HCT116 (cell line): Measurements from ENCODE around the gene LIMK2. TPM values are rescaled to one million over a fixed set of nuclear protein-coding genes. Genes with fewer than 3 reads are reported as not detected.

Source experiments
- ATAC-seq: fragments of 200-7000 bp; cut with Tn5 transposase; 2 replicates; pipeline ENCODE4 v1.9.1; 2020; ENCODE audit warnings: mild to moderate bottlenecking, moderate library complexity
- BruUV-seq: library from RNA; stranded (reverse); fragments of 400-500 nt; replicated peaks from 2 replicates; lab custom pipeline; 2021; lab: Mats Ljungman, UMichigan
- CTCF ChIA-PET: fragments of 300-600 bp; sonication (Branson Sonifier 250); formaldehyde crosslinking; loops from one replicate; lab custom pipeline; 2021; ENCODE audit warnings: antibody characterized with exemption; lab: Charles Lee
- POLR2A ChIA-PET: fragments of 300-600, 350-600 bp; sonication (Branson Sonifier 250); formaldehyde crosslinking; loops from one replicate; lab custom pipeline; 2021; ENCODE audit warnings: antibody characterized with exemption; lab: Charles Lee
- RAD21 ChIA-PET, 2 experiments: fragments of 300-600 bp; sonication (Branson Sonifier 250); formaldehyde crosslinking; loops; one replicate each; lab custom pipeline; 2023; ENCODE audit warnings: low total read pairs in 2 of 2; ENCODE audit not compliant: uncharacterized antibody in 2 of 2, unreplicated experiment in 2 of 2, low non-redundant PET in 1 of 2; lab: Charles Lee
- DNase-seq: peaks from one replicate; pipeline ENCODE4 v3.0.0-alpha.2; 2010; ENCODE audit warnings: low read depth, low spot score
- H2AFZ ChIP-seq: fragments of 200-600 bp; shearing (Covaris generic), sonication (generic); 2 replicates; pipeline ENCODE4 v1.6.1; 2017; ENCODE audit warnings: low read depth, mixed run types, mixed read lengths, antibody characterized with exemption, low read length; ENCODE audit not compliant: poor library complexity, severe bottlenecking
- H3K27ac ChIP-seq: 2 replicates; pipeline ENCODE4 v1.5.1; 2012; ENCODE audit warnings: low read depth, low read length
- H3K27me3 ChIP-seq: fragments of 200-600 bp; sonication (generic); 2 replicates; pipeline ENCODE4 v1.6.1; 2016; ENCODE audit warnings: mixed run types, low read length, mixed read lengths; ENCODE audit not compliant: insufficient read depth
- H3K36me3 ChIP-seq, 2 experiments: fragments of 200-500 bp in 1 of 2; fragments of 200-600 bp in 1 of 2; sonication (Bioruptor generic) in 1 of 2; sonication (generic) in 1 of 2; 2 replicates each; pipeline versions ENCODE4 v1.5.1 to v1.6.1; 2014 to 2016; ENCODE audit warnings: low read length in 2 of 2, inconsistent platforms in 1 of 2, mixed read lengths in 1 of 2, mixed run types in 1 of 2; ENCODE audit not compliant: insufficient read depth in 2 of 2, control insufficient read depth in 1 of 2
- H3K4me1 ChIP-seq, 2 experiments: fragments of 200-600 bp in 1 of 2; sonication (generic) in 1 of 2; 2 replicates each; pipeline versions ENCODE4 v1.5.1 to v1.6.1; 2012 to 2017; ENCODE audit warnings: low read length in 2 of 2, inconsistent platforms in 1 of 2, mild to moderate bottlenecking in 1 of 2, mixed read lengths in 1 of 2, mixed run types in 1 of 2, moderate library complexity in 1 of 2; ENCODE audit not compliant: insufficient read depth in 2 of 2, control insufficient read depth in 1 of 2
- H3K4me2 ChIP-seq: fragments of 200-600 bp; sonication (generic); 2 replicates; pipeline ENCODE4 v1.6.1; 2017; ENCODE audit warnings: mixed run types, low read length, mixed read lengths
- H3K4me3 ChIP-seq, 2 experiments: fragments of 200-600 bp in 1 of 2; sonication (generic) in 1 of 2; replicated peaks in 1 of 2; 2 replicates each; pipeline ENCODE4 v1.5.1; 2011 to 2016; ENCODE audit warnings: low read length in 2 of 2, control low read depth in 1 of 2, low read depth in 1 of 2, mild to moderate bottlenecking in 1 of 2, mixed read lengths in 1 of 2, mixed run types in 1 of 2
- H3K79me2 ChIP-seq: fragments of 200-600 bp; sonication (generic); 2 replicates; pipeline ENCODE4 v1.6.1; 2017; ENCODE audit warnings: mild to moderate bottlenecking, mixed run types, low read length, moderate library complexity, mixed read lengths; ENCODE audit not compliant: insufficient read depth
- H3K9ac ChIP-seq: fragments of 200-600 bp; sonication (generic); 2 replicates; pipeline ENCODE4 v1.6.1; 2016; ENCODE audit warnings: low read length, mixed read lengths
- H3K9me2 ChIP-seq: fragments of 200-600 bp; sonication (generic), shearing (Covaris generic); 2 replicates; pipeline ENCODE4 v1.6.1; 2017; ENCODE audit warnings: mixed run types, mild to moderate bottlenecking, moderate library complexity; ENCODE audit not compliant: insufficient read depth
- H3K9me3 ChIP-seq, 2 experiments: fragments of 200-500 bp in 1 of 2; fragments of 200-600 bp in 1 of 2; sonication (Bioruptor generic) in 1 of 2; sonication (generic) in 1 of 2; 2 replicates each; pipeline ENCODE4 v1.6.1; 2014 to 2017; ENCODE audit warnings: low read length in 2 of 2, mixed read lengths in 2 of 2, inconsistent platforms in 1 of 2, low read depth in 1 of 2, mild to moderate bottlenecking in 1 of 2, mixed run types in 1 of 2, moderate library complexity in 1 of 2; ENCODE audit not compliant: control insufficient read depth in 1 of 2, insufficient read depth in 1 of 2
- H4K20me1 ChIP-seq: fragments of 200-600 bp; sonication (generic), shearing (Covaris generic); 2 replicates; pipeline ENCODE4 v1.6.1; 2017; ENCODE audit warnings: mixed run types, mild to moderate bottlenecking, moderate library complexity; ENCODE audit not compliant: insufficient read depth
- CBX3 ChIP-seq: IDR thresholded peaks from 2 replicates; pipeline ENCODE4 v1.6.1; 2012; ENCODE audit warnings: low read depth
- CTCF ChIP-seq, 3 experiments: fragments of 200-600 bp in 1 of 3; sonication (generic) in 1 of 3; IDR thresholded peaks in 2 of 3; conservative IDR thresholded peaks in 1 of 3; 2 replicates each; pipeline ENCODE4 v1.5.1; 2012 to 2017; ENCODE audit warnings: low read depth in 2 of 3, low read length in 2 of 3, antibody characterized with exemption in 1 of 3, borderline replicate concordance in 1 of 3, control low read depth in 1 of 3, mild to moderate bottlenecking in 1 of 3, mixed read lengths in 1 of 3, mixed run types in 1 of 3, moderate library complexity in 1 of 3; ENCODE audit not compliant: insufficient read depth in 1 of 3
- EGR1 ChIP-seq: IDR thresholded peaks from 2 replicates; pipeline ENCODE4 v1.6.1; 2012; ENCODE audit warnings: low read depth
- ELF1 ChIP-seq: IDR thresholded peaks from 2 replicates; pipeline ENCODE4 v1.6.1; 2012; ENCODE audit warnings: low read depth, borderline replicate concordance
- EZH2phosphoT487 ChIP-seq: fragments of 200-600 bp; IDR thresholded peaks from 2 replicates; pipeline ENCODE4 v1.6.1; 2018; ENCODE audit warnings: antibody characterized with exemption, borderline replicate concordance
- FOSL1 ChIP-seq: IDR thresholded peaks from 2 replicates; pipeline ENCODE4 v1.6.1; 2012; ENCODE audit warnings: low read depth
- JUND ChIP-seq: IDR thresholded peaks from 2 replicates; pipeline ENCODE4 v1.6.1; 2012
- POLR2A ChIP-seq: IDR thresholded peaks from 2 replicates; pipeline ENCODE4 v1.7.0; 2011; ENCODE audit warnings: borderline replicate concordance; ENCODE audit not compliant: insufficient read depth, insufficient read length; ENCODE audit errors: extremely low read depth
- POLR2AphosphoS5 ChIP-seq: IDR thresholded peaks from 2 replicates; pipeline ENCODE4 v1.6.1; 2011; ENCODE audit warnings: mild to moderate bottlenecking, low read depth, low read length, moderate library complexity
- RAD21 ChIP-seq: IDR thresholded peaks from 2 replicates; pipeline ENCODE4 v1.6.1; 2012; ENCODE audit warnings: low read depth, mild to moderate bottlenecking
- REST ChIP-seq: IDR thresholded peaks from 2 replicates; pipeline ENCODE4 v1.6.1; 2012; ENCODE audit warnings: low read depth
- SP1 ChIP-seq: IDR thresholded peaks from 2 replicates; pipeline ENCODE4 v1.6.1; 2012; ENCODE audit warnings: low read depth
- TCF7L2 ChIP-seq: IDR thresholded peaks from 2 replicates; pipeline ENCODE4 v1.7.0; 2011; ENCODE audit warnings: borderline replicate concordance, inconsistent platforms; ENCODE audit not compliant: insufficient read depth, insufficient read length; ENCODE audit errors: extremely low read depth
- YY1 ChIP-seq: IDR thresholded peaks from 2 replicates; pipeline ENCODE4 v1.6.1; 2011; ENCODE audit warnings: low read length, low read depth, moderate library complexity, mild to moderate bottlenecking; ENCODE audit not compliant: insufficient replicate concordance; ENCODE audit errors: extremely low read depth
- ZNF274 ChIP-seq: fragments of 200-500 bp; sonication (Bioruptor generic); IDR thresholded peaks from 2 replicates; pipeline ENCODE4 v1.6.1; 2014; ENCODE audit warnings: mild to moderate bottlenecking, low read depth, low read length, inconsistent platforms
- intact Hi-C: fragments of 100-400 bp; cut with micrococcal nuclease; formaldehyde crosslinking; loops from 2 replicates; pipeline ENCODE4 v1.10.0; 2022
- total RNA-seq: library from RNA; stranded (reverse); gene quantifications from one replicate; pipeline ENCODE4 v1.2.1, GENCODE V29; 2021; ENCODE audit not compliant: unreplicated experiment
- TF ChIP-seq, protein P1 (sequence below): IDR thresholded peaks from 2 replicates; pipeline ENCODE4 v1.6.1; 2012

LIMK2 gene
- total RNA-seq, 1 experiment from 2014 or later = 21.9 TPM

DNA sequence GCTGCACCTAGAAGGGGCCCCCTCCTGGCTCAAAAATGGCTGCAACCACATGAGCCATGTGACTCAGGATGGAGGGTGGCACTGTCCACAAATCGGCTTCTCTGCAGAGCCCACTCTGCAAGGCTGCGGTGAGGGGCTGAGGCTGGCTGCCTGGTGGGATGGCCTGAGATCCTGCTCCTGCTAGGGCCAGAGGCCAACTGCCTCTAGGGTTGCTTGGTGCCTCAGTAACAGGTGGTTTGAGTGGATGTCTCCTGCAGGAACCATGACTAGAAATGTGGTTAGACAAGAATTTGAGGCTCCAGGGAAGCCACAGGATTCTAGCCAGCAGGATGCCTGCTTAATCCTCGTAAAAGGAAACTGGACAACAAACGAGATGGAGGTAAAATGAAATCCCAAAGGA is 116.9 kb downstream of the LIMK2 start:
- Histone ChIP-seq H3K4me3 (no peak overlapping the region), H3K79me2 (no peaks in the 10 kb centered on the region)
- TF ChIP-seq EGR1 (no peak), POLR2A (no peak), ZNF274 (no peak), CBX3 (no peak), FOSL1 (no peak), RAD21 (no peak), POLR2AphosphoS5 (no peak), CTCF (IDR thresholded peaks at IDR 0.05 in 2 of 3, conservative IDR thresholded peaks at IDR 0.05 in 1 of 3; ENCODE audit: borderline replicate concordance in 1 of 3, insufficient read depth in 1 of 3, low read depth in 2 of 3, low read length in 2 of 3) (no peak), JUND (no peak), ELF1 (no peak), TCF7L2 (no peak), SP1 (no peak), EZH2phosphoT487 (no peak), REST (no peak), YY1 (no peak)
- TF ChIP-seq, protein P1, sequence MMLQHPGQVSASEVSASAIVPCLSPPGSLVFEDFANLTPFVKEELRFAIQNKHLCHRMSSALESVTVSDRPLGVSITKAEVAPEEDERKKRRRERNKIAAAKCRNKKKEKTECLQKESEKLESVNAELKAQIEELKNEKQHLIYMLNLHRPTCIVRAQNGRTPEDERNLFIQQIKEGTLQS = no peak
- TF ChIP-seq, all 23 proteins: peak for 0
- no peaks in the 10 kb centered on the region for H3K9me2 ChIP-seq
- no peaks in the 10 kb centered on the region for H3K27me3 ChIP-seq
- H2AFZ ChIP-seq = no peak overlapping the region
- no TSS peak for BruUV-seq
- POLR2A ChIA-PET = no interaction called here
- H4K20me1 ChIP-seq = no peaks in the 10 kb centered on the region
- no peak overlapping the region; the same call in 1 of the 2 replicates for H3K27ac ChIP-seq
- H3K9me3 ChIP-seq = no peaks in the 10 kb centered on the region
- DNase-seq = no peak
- intact Hi-C loops = no loop called here
- H3K9ac ChIP-seq = no peak overlapping the region
- no peak overlapping the region for H3K4me2 ChIP-seq
- H3K4me1 ChIP-seq = no peaks in the 10 kb centered on the region
- ATAC-seq = no peak
- CTCF ChIA-PET = no interaction called here
- RAD21 ChIA-PET = no interaction called here
- peaks cover 30 to 34% of the 10 kb centered on the region in 2 experiments; a peak in 3 of 4 replicates for H3K36me3 ChIP-seq
